GM12892 (cell line): ENCODE data around the gene LRRC30.

Source experiments
- DNase-seq: peaks from one replicate; pipeline ENCODE4 v3.0.0; 2011; ENCODE audit not compliant: insufficient read length
- FAIRE-seq: peaks from 2 replicates; lab custom pipeline; 2011; peaks lifted over from hg19 to GRCh38; lab: Jason Lieb, UNC
- POLR2A ChIP-seq: IDR thresholded peaks from 2 replicates; pipeline ENCODE4 v1.6.1; 2011; ENCODE audit warnings: low read depth, low read length, control low read depth
- POLR2AphosphoS5 ChIP-seq: IDR thresholded peaks from 2 replicates; pipeline ENCODE4 v1.6.1; 2011; ENCODE audit warnings: low read depth, low read length, control low read depth
- TAF1 ChIP-seq: IDR thresholded peaks from 2 replicates; pipeline ENCODE4 v1.6.1; 2011; ENCODE audit warnings: low read depth, mild to moderate bottlenecking, control low read depth, low read length, borderline replicate concordance

Gene LRRC30

GRCh38 chr18:7221424-7222155, 9.3 kb upstream of the LRRC30 start:
- no peak for DNase-seq
- no peak for TF ChIP-seq POLR2A
- no peak for TF ChIP-seq TAF1
- TF ChIP-seq POLR2AphosphoS5 = no peak
- no peak for FAIRE-seq

DNA sequence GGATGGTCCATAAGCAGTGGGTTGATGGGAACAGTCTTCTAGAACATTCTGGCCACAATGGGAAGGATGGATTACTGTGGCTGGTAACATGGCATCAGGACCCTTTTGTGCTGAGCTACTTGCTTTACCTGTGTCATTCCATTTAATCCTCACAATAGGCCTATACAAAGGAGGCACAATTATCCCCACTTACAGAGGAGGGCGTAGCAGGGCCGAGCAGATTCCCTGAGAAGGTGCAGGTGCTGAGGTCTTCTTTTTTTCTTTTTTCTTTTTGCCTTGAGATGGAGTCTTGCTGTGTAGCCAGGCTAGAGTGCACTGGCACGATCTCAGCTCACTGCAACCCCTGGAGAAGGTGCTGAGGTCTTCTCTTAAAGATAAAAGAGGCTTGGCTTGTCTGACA, 6.7 kb upstream of the LRRC30 start:
- FAIRE-seq (no peak), DNase-seq (no peak)
- TF ChIP-seq POLR2A = no peak
- no peak for TF ChIP-seq POLR2AphosphoS5

GRCh38 chr18:7232218-7232617, 1.3 kb downstream of the LRRC30 start:
- TF ChIP-seq TAF1 (no peak), POLR2AphosphoS5 (no peak), POLR2A (no peak)
- FAIRE-seq = no peak
- no peak for DNase-seq

GRCh38 chr18:7233134-7233810, 2.4 kb downstream of the LRRC30 start:
- FAIRE-seq = no peak
- DNase-seq = no peak
- TF ChIP-seq POLR2AphosphoS5 = no peak
- TF ChIP-seq TAF1 = no peak
- no peak for TF ChIP-seq POLR2A

DNA sequence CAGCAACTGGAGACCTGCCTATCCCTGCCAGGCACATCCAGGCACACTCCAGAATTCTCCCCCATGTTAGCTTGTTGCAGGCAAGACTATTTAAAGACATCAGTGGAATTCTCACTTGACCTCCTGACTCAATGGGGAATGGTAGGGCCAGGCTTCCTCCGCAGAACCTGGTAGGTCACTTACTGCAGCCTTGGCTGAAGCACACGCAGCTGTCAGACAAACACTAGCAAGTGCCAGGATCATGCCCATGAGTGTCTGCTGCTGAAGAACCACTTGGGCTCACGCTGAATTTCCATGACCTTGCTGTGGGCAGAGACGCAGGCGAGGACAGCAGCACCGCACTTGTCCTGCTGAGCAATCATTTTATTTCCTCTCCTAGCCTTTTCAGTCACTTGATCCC, 3.2 kb downstream of the LRRC30 start:
- FAIRE-seq = no peak
- DNase-seq = no peak
- TF ChIP-seq TAF1 (no peak), POLR2AphosphoS5 (no peak), POLR2A (no peak)

- no peak for TF ChIP-seq TAF1
- TF ChIP-seq POLR2A = no peak
- no peak for TF ChIP-seq POLR2AphosphoS5
- DNase-seq (no peak), FAIRE-seq (no peak)
These were observed 4.1 kb downstream of the LRRC30 start for GRCh38 chr18:7234956-7235355.

DNA sequence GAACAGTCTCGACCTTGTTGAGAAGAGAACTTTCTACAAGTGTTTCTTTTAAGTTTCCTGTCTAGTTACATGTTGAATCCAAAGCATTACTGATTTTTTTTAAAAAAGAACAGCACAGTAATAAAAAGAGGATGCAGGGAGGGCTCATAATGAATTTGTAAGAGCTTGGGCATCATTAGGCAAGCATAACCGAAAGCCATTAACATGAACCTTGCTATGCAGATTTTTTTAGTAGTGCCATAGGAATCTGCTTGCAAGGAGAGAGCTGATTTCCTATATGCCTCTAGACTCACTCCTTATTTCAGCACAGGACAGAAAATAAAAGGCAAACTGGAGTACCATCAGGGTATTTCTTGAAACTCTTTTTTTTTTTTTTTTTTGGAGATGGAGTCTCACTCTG, 5.2 kb downstream of the LRRC30 start:
- TF ChIP-seq POLR2A (no peak), TAF1 (no peak), POLR2AphosphoS5 (no peak)
- FAIRE-seq (no peak), DNase-seq (no peak)

GRCh38 chr18:7236933-7237332, 6.0 kb downstream of the LRRC30 start:
- FAIRE-seq (no peak), DNase-seq (no peak)
- TF ChIP-seq POLR2AphosphoS5 (no peak), POLR2A (no peak), TAF1 (no peak)

DNA sequence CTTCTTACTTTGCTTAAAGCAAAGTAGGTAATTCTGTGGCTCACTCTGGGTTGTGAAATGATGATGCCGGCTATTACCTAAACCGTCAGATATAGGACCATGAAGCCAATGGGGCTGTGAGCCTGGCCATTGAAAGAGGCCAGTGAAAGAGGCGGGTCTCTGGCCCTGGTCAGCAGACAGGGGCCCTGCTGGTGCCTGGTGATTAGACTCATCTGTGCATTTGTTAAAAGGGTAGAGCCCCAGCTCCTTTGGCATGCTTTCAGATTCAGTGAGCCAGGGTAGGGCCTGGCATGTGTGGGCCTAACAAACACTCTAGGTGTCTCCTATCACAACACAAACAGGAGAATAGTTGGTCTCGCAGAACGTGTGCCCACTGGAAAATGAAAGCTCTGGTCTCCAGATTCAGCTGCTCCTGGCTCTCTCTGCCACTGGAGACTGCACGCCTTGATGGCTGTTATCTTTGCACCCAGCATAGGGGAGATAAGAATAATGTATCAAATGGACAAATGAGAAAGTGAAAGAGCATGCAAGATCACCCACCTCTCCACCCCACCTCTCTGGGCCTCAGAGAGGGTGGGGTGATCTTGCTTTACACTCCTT, 6.9 kb downstream of the LRRC30 start:
- no peak for DNase-seq
- TF ChIP-seq POLR2A = no peak
- TF ChIP-seq TAF1 = no peak
- no peak for FAIRE-seq

GRCh38 chr18:7242926-7243325, 12.0 kb downstream of the LRRC30 start:
- no peak for FAIRE-seq

GRCh38 chr18:7248877-7249276, 18.0 kb downstream of the LRRC30 start:
- FAIRE-seq (no peak), DNase-seq (no peak)
- TF ChIP-seq POLR2A (no peak), TAF1 (no peak), POLR2AphosphoS5 (no peak)

More at GRCh38 chr18:7242926-7243325, 12.0 kb downstream of the LRRC30 start:
- TF ChIP-seq POLR2A = no peak
- no peak for TF ChIP-seq TAF1
- TF ChIP-seq POLR2AphosphoS5 = no peak
- DNase-seq = no peak

DNA sequence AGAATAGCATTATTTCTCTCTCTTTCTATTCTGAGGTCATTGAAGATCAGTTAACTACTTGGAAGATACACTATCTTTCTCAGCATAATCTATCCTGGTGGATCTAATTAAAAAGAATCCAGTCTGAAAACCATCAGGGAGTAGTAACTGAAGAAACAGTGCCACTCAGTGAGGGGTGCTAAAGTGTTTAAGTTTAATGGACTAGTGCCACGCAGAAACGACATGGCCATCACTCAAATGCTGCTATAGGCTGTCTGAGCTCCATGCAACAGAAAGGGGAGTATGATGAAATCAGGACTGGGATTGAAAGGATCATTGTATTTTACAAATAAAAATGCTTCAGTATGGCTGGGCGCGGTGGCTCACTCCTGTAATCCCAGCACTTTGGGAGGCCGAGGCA, 23.3 kb downstream of the LRRC30 start:
- no peak for TF ChIP-seq POLR2AphosphoS5
- TF ChIP-seq TAF1 = no peak
- no peak for TF ChIP-seq POLR2A
- no peak for DNase-seq
- FAIRE-seq = no peak

DNA sequence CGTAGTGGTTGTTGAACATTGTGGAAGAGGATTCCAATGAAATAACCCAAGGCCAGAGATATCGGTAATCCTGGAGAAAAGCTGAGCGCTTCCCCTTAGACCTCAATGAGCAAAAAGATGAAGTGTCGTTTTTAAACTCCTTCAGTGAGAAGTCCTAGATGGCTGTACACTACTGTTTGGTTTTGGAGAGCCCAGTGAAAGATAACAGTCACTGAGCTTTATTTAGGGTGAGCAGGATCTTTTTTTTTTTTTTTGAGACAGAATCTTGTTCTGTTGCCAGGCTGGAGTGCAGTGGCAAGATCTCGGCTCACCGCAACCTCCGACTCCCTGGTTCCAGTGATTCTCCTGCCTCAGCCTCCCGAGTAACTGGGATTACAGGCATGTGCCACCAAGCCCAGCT, 24.2 kb downstream of the LRRC30 start:
- no peak for TF ChIP-seq POLR2AphosphoS5
- no peak for TF ChIP-seq POLR2A
- no peak for TF ChIP-seq TAF1
- DNase-seq = no peak
- FAIRE-seq = no peak
